Duodenal mucosa (tissue), 2 donors: ENCODE measurements around the gene CAMK1G.

Source experiments
- H3K27ac ChIP-seq: one replicate; pipeline ENCODE4 v1.7.0; 2013; ENCODE audit warnings: low read depth, low read length
- H3K27me3 ChIP-seq, 2 donors: one replicate each; pipeline ENCODE4 v1.7.0; 2013; ENCODE audit warnings: low read length in 2 of 2, control low read depth in 1 of 2; ENCODE audit not compliant: insufficient read depth in 2 of 2, control insufficient read depth in 1 of 2
- H3K36me3 ChIP-seq, 2 donors: one replicate each; pipeline ENCODE4 v1.7.0; 2013; ENCODE audit warnings: low read length in 2 of 2, control low read depth in 1 of 2; ENCODE audit not compliant: insufficient read depth in 2 of 2, control insufficient read depth in 1 of 2
- H3K4me1 ChIP-seq, 2 donors: one replicate each; pipeline ENCODE4 v1.7.0; 2013; ENCODE audit warnings: low read length in 2 of 2, control low read depth in 1 of 2; ENCODE audit not compliant: insufficient read depth in 2 of 2, control insufficient read depth in 1 of 2
- H3K4me3 ChIP-seq, 2 donors: one replicate each; pipeline ENCODE4 v1.7.0; 2013; ENCODE audit warnings: low read length in 2 of 2, low read depth in 1 of 2
- H3K9ac ChIP-seq, 2 donors: one replicate each; pipeline ENCODE4 v1.7.0; 2013; ENCODE audit warnings: low read length in 2 of 2, low read depth in 1 of 2
- H3K9me3 ChIP-seq, 2 donors: one replicate each; pipeline ENCODE4 v1.7.0; 2013; ENCODE audit warnings: low read length in 2 of 2, control low read depth in 1 of 2; ENCODE audit not compliant: control insufficient read depth in 1 of 2

Gene CAMK1G

GRCh38 chr1:209564849-209565248 lies 18.7 kb upstream of the CAMK1G start:
- H3K9me3 ChIP-seq = no peaks in the 10 kb centered on the region
- no peak overlapping the region for H3K9ac ChIP-seq
- no peak overlapping the region for H3K27ac ChIP-seq
- H3K36me3 ChIP-seq = no peaks in the 10 kb centered on the region
- no peak overlapping the region for H3K4me3 ChIP-seq
- H3K27me3 ChIP-seq = peaks cover 3 to 8% of the 10 kb centered on the region in 2 donors
- H3K4me1 ChIP-seq = peaks cover 0 to 3% of the 10 kb centered on the region in 2 donors

GRCh38 chr1:209565759-209566678 lies 17.5 kb upstream of the CAMK1G start:
- no peaks in the 10 kb centered on the region for H3K9me3 ChIP-seq
- H3K9ac ChIP-seq = no peak overlapping the region
- no peak overlapping the region for H3K27ac ChIP-seq
- peaks cover 12 to 17% of the 10 kb centered on the region in 2 donors for H3K27me3 ChIP-seq
- H3K36me3 ChIP-seq = no peaks in the 10 kb centered on the region
- no peak overlapping the region for H3K4me3 ChIP-seq
- peaks cover 0 to 4% of the 10 kb centered on the region in 2 donors for H3K4me1 ChIP-seq

- no peaks in the 10 kb centered on the region for H3K36me3 ChIP-seq
- no peak overlapping the region for H3K9ac ChIP-seq
- no peaks in the 10 kb centered on the region for H3K9me3 ChIP-seq
- H3K4me1 ChIP-seq = peaks cover 0 to 4% of the 10 kb centered on the region in 2 donors
- no peak overlapping the region for H3K4me3 ChIP-seq
- peaks cover 12 to 17% of the 10 kb centered on the region in 2 donors for H3K27me3 ChIP-seq
- H3K27ac ChIP-seq = no peak overlapping the region
These were observed 15.8 kb upstream of the CAMK1G start for GRCh38 chr1:209567698-209568175.

GRCh38 chr1:209569455-209570207 lies 13.9 kb upstream of the CAMK1G start:
- Histone ChIP-seq H3K27ac (no peak overlapping the region), H3K9ac (no peak overlapping the region), H3K4me3 (no peak overlapping the region), H3K4me1 (peaks cover 0 to 4% of the 10 kb centered on the region in 2 donors), H3K9me3 (no peaks in the 10 kb centered on the region), H3K27me3 (peaks cover 12 to 17% of the 10 kb centered on the region in 2 donors), H3K36me3 (no peaks in the 10 kb centered on the region)

GRCh38 chr1:209570743-209571142 lies 12.8 kb upstream of the CAMK1G start:
- Histone ChIP-seq H3K9me3 (no peaks in the 10 kb centered on the region), H3K9ac (no peak overlapping the region), H3K27ac (no peak overlapping the region), H3K36me3 (no peaks in the 10 kb centered on the region), H3K4me3 (no peak overlapping the region), H3K27me3 (peaks cover 8 to 15% of the 10 kb centered on the region in 2 donors), H3K4me1 (peaks cover 0 to 4% of the 10 kb centered on the region in 2 donors)

GRCh38 chr1:209576392-209577197 lies 6.9 kb upstream of the CAMK1G start:
- Histone ChIP-seq H3K27me3 (peaks cover 0 to 21% of the 10 kb centered on the region in 2 donors), H3K27ac (no peak overlapping the region), H3K4me3 (no peak overlapping the region), H3K9ac (no peak overlapping the region), H3K9me3 (no peaks in the 10 kb centered on the region), H3K36me3 (no peaks in the 10 kb centered on the region), H3K4me1 (no peaks in the 10 kb centered on the region)

- H3K36me3 ChIP-seq = no peaks in the 10 kb centered on the region
- no peak overlapping the region for H3K27ac ChIP-seq
- H3K4me1 ChIP-seq = no peaks in the 10 kb centered on the region
- H3K4me3 ChIP-seq = no peak overlapping the region
- no peaks in the 10 kb centered on the region for H3K9me3 ChIP-seq
- no peak overlapping the region for H3K9ac ChIP-seq
- peaks cover 0 to 23% of the 10 kb centered on the region in 2 donors for H3K27me3 ChIP-seq
These were observed 6.2 kb upstream of the CAMK1G start for GRCh38 chr1:209577346-209577745.

- H3K4me1 ChIP-seq = peaks cover 2 to 4% of the 10 kb centered on the region in 2 donors
- no peaks in the 10 kb centered on the region for H3K36me3 ChIP-seq
- peaks cover 20 to 55% of the 10 kb centered on the region in 2 donors for H3K27me3 ChIP-seq
- H3K27ac ChIP-seq = no peak overlapping the region
- no peak overlapping the region for H3K4me3 ChIP-seq
- no peaks in the 10 kb centered on the region for H3K9me3 ChIP-seq
- no peak overlapping the region for H3K9ac ChIP-seq
These were observed 2.9 kb upstream of the CAMK1G start for GRCh38 chr1:209580577-209580976.

GRCh38 chr1:209584231-209584672 lies 738 bp downstream of the CAMK1G start:
- Histone ChIP-seq H3K27ac (no peak overlapping the region), H3K4me3 (no peak overlapping the region), H3K27me3 (peaks cover 20 to 58% of the 10 kb centered on the region in 2 donors), H3K9me3 (no peaks in the 10 kb centered on the region), H3K36me3 (no peaks in the 10 kb centered on the region), H3K9ac (no peak overlapping the region), H3K4me1 (peaks cover 8 to 10% of the 10 kb centered on the region in 2 donors)
